ENCODE results near the gene KRT7.

- TF ChIP-seq YY1 (IDR thresholded peaks at IDR 0.05; ENCODE audit: insufficient read depth, insufficient read length) = no peak
- TF ChIP-seq SUZ12 (IDR thresholded peaks at IDR 0.05; ENCODE audit: extremely low read depth, insufficient read depth, insufficient read length) = no peak
These were observed 31.6 kb upstream of the KRT7 start for GRCh38 chr12:52201451-52201839.
